Activated CD8-positive, alpha-beta memory T cell treated with anti-CD3 and anti-CD28 coated beads for 4 hours (primary cell): Measurements from ENCODE around the gene RUNDC1.
"Not testable (repeated sequence)": the region's sequence is repeated elsewhere in the genome, so short reads cannot be mapped to it uniquely, and the experiment has no call there.

Experiments used
- DNase-seq, 2 donors: peaks; one replicate each; pipeline ENCODE4 v3.0.0-alpha.2; 2020; ENCODE audit warnings: low read depth in 2 of 2

Gene RUNDC1

GRCh38 chr17:42980274-42980765 is at the start of gene RUNDC1:
Gene RUNDC1, plus strand, starts transcription at chr17:42980565. Its CDS starts 12 bp downstream, at chr17:42980577.
- DNase-seq = peak; percentile 86 to 88

- DNase-seq = no peak
These were observed 42.4 kb upstream of the RUNDC1 start for GRCh38 chr17:42937712-42938596.

GRCh38 chr17:42944211-42944610 is 36.2 kb upstream of the RUNDC1 start:
- DNase-seq = no peak

- no peak for DNase-seq
These were observed 33.6 kb upstream of the RUNDC1 start for GRCh38 chr17:42946812-42947211.

- DNase-seq = no peak
These were observed 30.2 kb upstream of the RUNDC1 start for GRCh38 chr17:42950044-42950783.

GRCh38 chr17:42953669-42954068 is 26.7 kb upstream of the RUNDC1 start:
- DNase-seq = no peak

GRCh38 chr17:42964161-42964932 is 16.0 kb upstream of the RUNDC1 start, which contains the start of gene AARSD1:
Gene AARSD1, minus strand, starts transcription at chr17:42964454. Its CDS starts 14 bp downstream, at chr17:42964440.
- DNase-seq = peak; percentile 74 to 79

- no peak for DNase-seq
These were observed 12.4 kb upstream of the RUNDC1 start for GRCh38 chr17:42967925-42968324.

GRCh38 chr17:42969001-42969581 is 11.3 kb upstream of the RUNDC1 start:
- DNase-seq = no peak

GRCh38 chr17:42971589-42971988 is 8.8 kb upstream of the RUNDC1 start:
- DNase-seq = no peak

GRCh38 chr17:42973323-42973722 is 7.0 kb upstream of the RUNDC1 start:
- not testable (repeated sequence) for DNase-seq

GRCh38 chr17:42975265-42975664 is 5.1 kb upstream of the RUNDC1 start:
- no peak for DNase-seq

GRCh38 chr17:42975701-42976100 is 4.7 kb upstream of the RUNDC1 start:
- DNase-seq = not testable (repeated sequence)

- DNase-seq = no peak
These were observed 673 bp upstream of the RUNDC1 start, which contains the start of gene PTGES3L for GRCh38 chr17:42979511-42980273. Gene PTGES3L, minus strand, starts transcription at chr17:42980080. Its CDS starts 27 bp downstream, at chr17:42980053.

GRCh38 chr17:42980766-42981397 is 517 bp downstream of the RUNDC1 start:
- DNase-seq = peak; percentile 21 to 43

GRCh38 chr17:42982266-42982665 is 1.9 kb downstream of the RUNDC1 start:
- no peak for DNase-seq

GRCh38 chr17:42985225-42985624 is 4.9 kb downstream of the RUNDC1 start:
- no peak for DNase-seq

GRCh38 chr17:42989141-42989540 is 8.8 kb downstream of the RUNDC1 start:
- DNase-seq = no peak

- no peak for DNase-seq
These were observed 9.6 kb downstream of the RUNDC1 start for GRCh38 chr17:42989726-42990652.
